Fibroblast of peridontal ligament (primary cell): Measurements from ENCODE around the gene TFG.
A peak's percentile ranks its signal among the peaks of the same experiment; 100 is the strongest.

Experiments used
- DNase-seq: peaks from one replicate; pipeline ENCODE4 v3.0.0-alpha.2; 2010; ENCODE audit errors: extremely low read depth

TFG gene

GRCh38 chr3:100706365-100706764, 2.9 kb upstream of the TFG start:
- DNase-seq, result no peak

DNA sequence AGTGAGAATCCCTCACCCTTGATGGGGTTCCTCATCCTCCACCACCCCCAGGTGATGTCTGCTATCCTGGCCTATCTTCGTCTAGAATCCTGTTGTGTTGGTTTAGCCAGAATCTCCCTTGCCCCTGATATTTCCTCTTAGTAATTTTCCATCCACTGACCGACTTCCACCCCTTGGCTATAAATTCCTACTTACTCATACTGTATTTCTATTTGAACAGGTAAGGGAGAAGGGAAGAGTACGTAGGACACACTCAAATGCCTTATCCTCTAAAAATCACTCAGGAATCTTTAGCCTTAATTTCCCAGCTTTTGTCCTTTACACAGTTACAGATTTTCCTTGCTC, 678 bp upstream of the TFG start:
- no peak for DNase-seq

DNA sequence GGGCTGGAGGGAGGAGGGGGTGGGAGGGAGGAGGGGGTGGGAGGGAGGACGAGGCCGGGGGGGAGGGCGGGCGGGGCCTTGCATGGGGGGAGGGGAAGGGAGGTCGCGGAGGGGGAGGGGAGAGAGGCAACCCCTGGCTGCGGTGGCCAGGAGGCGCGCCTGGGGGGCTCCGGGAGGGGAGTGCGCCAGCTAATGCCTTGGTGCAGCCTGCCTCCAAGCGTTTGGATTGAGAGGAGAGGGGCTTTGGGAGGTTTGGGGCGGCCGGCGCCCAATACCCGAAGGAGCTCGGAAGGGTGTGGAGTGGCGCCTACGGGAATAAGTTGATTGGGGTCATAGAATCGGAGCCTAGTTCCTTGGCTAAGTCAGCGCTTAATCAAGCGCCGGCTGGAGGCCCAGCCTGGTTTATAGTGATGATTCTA, 557 bp downstream of the TFG start:
- no peak for DNase-seq

DNA sequence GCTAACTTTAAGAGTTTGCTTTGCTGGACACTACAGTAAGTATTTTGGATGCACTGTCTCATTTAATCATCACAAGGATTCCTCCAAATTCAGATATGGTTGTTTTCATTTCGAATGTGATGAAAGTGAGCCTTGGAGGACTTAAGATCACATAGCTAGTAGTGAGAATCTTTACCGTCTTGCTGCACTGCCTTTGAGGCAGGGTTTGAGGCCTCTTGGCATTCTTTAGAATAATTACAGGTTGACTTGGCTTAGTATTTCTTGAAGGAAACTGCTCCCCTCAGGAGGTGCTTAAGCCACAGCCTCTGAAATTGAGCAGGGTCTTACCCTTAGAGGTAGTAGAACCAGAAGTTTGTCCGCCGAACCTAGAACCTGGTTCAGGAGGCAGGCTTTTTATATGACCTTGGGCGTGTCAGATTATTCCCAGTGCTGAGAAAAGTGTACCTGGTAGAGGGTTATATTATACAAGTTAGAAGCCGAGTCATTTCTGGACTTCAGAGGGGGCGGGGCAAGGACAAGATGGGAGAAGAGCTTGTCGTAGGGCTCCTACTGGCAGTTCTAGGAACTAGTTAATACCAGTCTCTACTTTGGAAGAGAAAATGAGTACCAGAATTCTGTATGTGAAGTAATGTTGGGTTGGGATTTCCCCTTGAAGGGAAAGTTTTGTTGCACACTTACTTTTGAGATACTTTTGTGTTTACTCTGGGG, 1.1 kb downstream of the TFG start:
- peak; percentile 68 for DNase-seq

GRCh38 chr3:100715176-100715575, 5.9 kb downstream of the TFG start:
- no peak for DNase-seq

DNA sequence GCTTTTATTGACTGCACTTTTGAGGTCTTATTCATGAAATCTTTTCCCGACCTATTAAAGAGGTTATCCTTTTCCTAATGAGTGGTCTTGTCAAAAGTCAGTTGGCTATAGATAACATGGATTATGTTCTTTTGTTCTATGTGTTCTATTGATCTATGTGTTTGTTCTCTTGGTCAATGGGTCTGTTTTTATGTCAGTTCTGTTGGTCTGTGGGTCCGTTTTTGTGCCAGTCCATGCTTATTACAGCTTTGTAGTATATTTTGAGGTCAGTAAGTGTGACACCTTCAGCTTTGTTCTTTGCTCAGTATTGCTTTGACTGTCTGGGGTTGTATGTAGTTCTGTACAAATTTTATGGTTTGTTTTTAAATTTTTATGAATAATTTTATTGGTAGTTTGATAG, 7.8 kb downstream of the TFG start:
- DNase-seq, result no peak

DNA sequence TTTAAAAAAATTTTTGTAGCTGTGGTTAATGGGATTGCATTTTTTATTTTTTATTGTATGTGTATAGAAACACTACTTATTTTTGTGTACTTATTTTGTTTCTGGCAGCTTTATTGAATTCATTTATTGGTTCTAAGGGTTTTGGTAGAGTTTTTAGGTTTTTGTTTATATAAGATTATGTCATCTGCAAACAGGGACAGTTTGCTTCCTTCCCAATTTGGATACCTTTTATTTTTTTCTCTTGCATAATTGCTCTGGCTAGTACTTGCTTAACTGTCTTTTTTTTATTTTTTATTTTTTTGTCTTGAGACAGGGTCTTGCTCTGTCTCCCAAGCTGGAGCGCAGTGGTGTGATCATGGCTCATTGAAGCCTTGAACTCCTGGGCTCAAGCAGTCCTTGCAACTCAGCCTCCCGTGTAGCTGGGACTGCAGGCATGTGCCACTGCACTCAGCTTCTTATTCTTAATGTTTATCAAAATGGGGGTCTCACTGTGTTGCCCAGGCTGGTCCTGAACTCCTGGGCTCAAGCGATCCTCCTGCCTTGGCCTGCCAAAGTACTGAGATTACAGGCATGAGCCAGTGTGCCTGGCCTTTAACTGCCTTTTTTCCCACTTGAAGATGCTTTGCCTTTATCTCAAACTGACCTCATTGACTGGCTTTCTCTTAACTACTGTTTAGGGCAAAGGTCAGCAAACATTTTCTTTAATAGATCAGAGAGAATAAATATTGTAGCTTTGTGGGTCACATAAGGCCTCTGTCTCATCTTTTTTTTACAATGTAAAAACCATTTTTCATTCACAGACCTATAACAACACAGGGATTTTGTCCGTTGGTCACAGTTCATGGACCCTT, 8.6 kb downstream of the TFG start:
- no peak for DNase-seq

DNA sequence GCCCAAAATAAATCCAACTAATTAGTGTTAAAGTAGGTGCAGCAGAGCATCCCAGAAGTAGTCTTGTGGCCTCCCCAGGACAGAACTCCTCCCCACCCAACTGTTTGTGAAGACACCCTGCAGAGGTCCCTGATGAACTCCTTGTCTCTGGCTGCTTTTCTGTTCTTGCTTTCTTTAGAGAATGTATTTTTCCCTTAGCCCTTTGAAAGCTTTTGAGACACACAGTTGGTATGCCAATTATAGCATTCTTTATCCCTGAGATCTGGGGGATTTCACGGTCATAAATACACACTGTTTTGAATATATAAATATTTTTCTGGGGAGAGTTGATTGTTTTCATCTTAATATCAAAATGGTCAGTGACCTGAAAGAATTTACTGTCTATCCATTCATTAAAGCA, 9.8 kb downstream of the TFG start:
- no peak for DNase-seq

GRCh38 chr3:100720426-100720825, 11.1 kb downstream of the TFG start:
- no peak for DNase-seq

GRCh38 chr3:100725935-100726513, 16.7 kb downstream of the TFG start:
- no peak for DNase-seq

- DNase-seq, result no peak
These were observed 17.4 kb downstream of the TFG start for GRCh38 chr3:100726706-100727105.

DNA sequence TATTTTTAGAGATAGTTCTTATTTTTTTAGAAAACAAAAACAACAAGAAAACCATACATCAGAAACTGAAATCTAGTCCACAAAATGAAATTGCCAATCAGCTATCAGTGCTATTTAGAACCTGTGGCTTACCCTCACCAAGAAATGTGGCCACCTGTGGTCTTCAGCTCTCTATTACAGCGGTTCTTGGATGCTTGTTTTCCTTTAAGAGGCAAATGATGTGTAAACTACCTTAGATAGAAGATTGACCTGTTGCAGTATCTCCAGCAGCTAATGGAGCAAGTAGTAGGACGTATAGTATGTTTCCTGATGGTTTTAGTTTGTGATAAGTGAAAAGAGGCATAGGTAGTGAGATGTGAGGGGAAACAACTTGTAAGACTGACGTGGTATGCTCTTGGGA, 21.2 kb downstream of the TFG start:
- DNase-seq, result no peak

DNA sequence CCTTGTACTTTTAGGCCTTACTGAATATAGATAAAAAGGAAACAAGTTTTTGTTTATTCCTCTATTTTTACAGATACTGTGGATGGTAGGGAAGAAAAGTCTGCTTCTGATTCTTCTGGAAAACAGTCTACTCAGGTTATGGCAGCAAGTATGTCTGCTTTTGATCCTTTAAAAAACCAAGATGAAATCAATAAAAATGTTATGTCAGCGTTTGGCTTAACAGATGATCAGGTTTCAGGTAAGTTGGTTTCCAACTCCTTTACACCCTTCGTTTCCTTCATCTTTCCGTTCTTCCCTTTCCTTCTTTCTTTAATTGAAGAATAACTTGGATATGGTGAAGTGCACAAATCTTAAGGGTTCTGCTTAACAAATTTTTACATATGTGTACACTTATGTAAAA, 23.1 kb downstream of the TFG start:
- no peak for DNase-seq

DNA sequence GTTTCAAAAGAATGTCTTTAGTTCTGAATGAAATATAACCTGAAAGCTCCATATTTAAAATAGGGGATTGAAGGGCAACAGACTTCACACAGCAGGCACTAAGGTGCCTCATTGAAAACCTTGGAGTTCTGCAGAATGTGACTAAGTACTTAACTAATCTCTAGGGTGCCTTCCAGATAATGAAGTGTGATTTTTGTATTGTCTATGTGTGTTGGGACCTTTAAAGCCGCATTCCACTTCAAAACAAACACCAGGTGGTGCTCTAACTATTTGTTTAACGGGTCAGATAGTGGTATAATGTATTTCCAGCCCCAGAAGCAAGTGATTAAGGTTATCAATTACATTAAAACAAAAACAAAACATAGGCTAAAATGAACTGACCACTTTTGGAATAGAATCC, 28.0 kb downstream of the TFG start:
- peak; percentile 50 for DNase-seq

DNA sequence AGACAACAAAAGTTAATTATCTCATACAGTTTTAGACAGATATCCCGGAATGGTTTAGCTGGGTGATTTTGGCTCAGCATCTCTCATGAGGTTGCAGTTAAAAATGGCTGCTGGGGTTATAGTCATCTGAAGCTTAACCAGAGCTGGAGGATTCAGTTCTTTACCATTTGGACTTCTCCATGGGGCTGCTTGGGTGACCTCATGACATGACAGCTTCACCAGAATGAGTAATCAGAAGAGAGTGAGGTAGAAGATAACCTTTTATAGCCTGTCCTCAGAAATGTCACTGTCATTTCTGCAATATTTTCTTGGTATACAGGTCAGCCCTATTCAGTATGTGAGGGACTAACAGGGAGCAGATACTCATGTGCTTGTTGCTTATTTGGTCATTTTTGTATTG, 30.9 kb downstream of the TFG start:
- DNase-seq, result no peak

- no peak for DNase-seq
These were observed 34.2 kb downstream of the TFG start for GRCh38 chr3:100743535-100743934.

DNA sequence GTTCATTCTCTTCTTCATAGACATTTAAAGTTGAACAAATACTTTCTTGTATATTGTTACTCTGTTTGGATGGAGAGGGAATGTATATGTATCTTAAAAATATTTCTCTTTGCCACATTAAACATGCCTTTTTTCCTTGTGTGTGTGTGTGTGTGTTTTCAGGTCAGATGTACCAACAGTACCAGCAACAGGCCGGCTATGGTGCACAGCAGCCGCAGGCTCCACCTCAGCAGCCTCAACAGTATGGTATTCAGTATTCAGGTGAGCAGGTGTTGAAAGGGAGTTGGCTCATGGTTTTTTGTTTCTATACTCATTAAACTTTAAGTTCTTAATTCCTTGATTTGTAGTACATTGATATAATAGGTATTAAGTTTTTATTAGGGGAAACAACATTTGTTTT, 35.4 kb downstream of the TFG start:
- no peak for DNase-seq

- DNase-seq, result no peak
These were observed 36.3 kb downstream of the TFG start for GRCh38 chr3:100745617-100746016.

DNA sequence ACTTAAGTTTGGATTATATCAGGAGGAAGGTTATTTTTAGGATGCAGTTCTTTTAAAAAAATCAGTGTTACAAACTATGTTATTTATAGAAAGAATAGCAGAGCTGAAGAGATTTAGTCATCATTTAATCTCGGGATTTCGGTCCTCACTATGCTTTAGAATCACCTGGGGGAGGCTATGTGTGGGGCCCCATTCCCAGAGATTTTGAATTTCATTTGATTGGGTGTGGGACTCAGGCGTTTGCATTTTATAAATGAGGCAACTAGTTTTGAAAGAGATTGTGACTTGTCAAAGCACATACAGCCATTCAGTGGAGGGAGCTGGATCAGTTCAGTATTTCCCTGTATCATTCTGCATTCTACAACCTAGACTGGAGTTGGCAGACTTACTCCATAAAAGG, 36.8 kb downstream of the TFG start:
- no peak for DNase-seq

DNA sequence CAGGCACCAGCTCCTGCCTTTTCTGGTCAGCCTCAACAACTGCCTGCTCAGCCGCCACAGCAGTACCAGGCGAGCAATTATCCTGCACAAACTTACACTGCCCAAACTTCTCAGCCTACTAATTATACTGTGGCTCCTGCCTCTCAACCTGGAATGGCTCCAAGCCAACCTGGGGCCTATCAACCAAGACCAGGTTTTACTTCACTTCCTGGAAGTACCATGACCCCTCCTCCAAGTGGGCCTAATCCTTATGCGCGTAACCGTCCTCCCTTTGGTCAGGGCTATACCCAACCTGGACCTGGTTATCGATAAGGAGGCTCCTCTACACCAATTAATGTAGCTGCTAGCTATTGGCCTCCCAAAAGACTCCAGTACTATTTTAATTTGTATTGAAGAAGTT, 38.9 kb downstream of the TFG start:
- no peak for DNase-seq

- DNase-seq, result no peak
These were observed 39.7 kb downstream of the TFG start for GRCh38 chr3:100748967-100749366.

GRCh38 chr3:100753846-100754245, 44.6 kb downstream of the TFG start:
- DNase-seq, result peak; percentile 76
